K562 (cell line): Measurements from ENCODE around the gene PA2G4. TPM values are rescaled to one million over a fixed set of nuclear protein-coding genes. Genes with fewer than 3 reads are reported as not detected.

Experiments used
- ASH1L ChIP-seq: fragments of 450-650 bp; IDR thresholded peaks from 2 replicates; pipeline ENCODE4 v1.6.1; 2018; ENCODE audit warnings: borderline replicate concordance, mild to moderate bottlenecking, low read depth; ENCODE audit not compliant: partially characterized antibody
- CHD1 ChIP-seq: fragments of 200-600 bp; sonication (generic); IDR thresholded peaks from one replicate; pipeline ENCODE4 v1.6.1; 2012; ENCODE audit warnings: mild to moderate bottlenecking, moderate library complexity, low read length, inconsistent platforms
- CREB1 ChIP-seq, 2 experiments: sonication (generic) in 1 of 2; formaldehyde crosslinking in 1 of 2; IDR thresholded peaks; 2 replicates each; pipeline versions ENCODE4 v1.6.1 to v1.8.0; 2012 to 2022; ENCODE audit warnings: inconsistent platforms in 1 of 2, mild to moderate bottlenecking in 1 of 2, missing genetic modification reagents in 1 of 2, moderate library complexity in 1 of 2
- DPF2 ChIP-seq: fragments of 450-650 bp; IDR thresholded peaks from 2 replicates; pipeline ENCODE4 v1.6.1; 2016
- FOXM1 ChIP-seq, 2 experiments: fragments of 450-650 bp in 1 of 2; sonication (generic) in 1 of 2; formaldehyde crosslinking in 1 of 2; IDR thresholded peaks; 2 replicates each; pipeline versions ENCODE4 v1.6.1 to v1.9.0; 2017 to 2022; ENCODE audit warnings: low read depth in 2 of 2, mild to moderate bottlenecking in 2 of 2, missing genetic modification reagents in 1 of 2, moderate library complexity in 1 of 2
- HDAC8 ChIP-seq: fragments of 450-650 bp; IDR thresholded peaks from 2 replicates; pipeline ENCODE4 v1.6.1; 2016; ENCODE audit warnings: mild to moderate bottlenecking, missing genetic modification characterization, moderate library complexity, missing compliant biosample characterization
- MCM2 ChIP-seq: fragments of 450-650 bp; IDR thresholded peaks from 2 replicates; pipeline ENCODE4 v1.6.1; 2017; ENCODE audit warnings: low read depth, mild to moderate bottlenecking
- MXD1 ChIP-seq: fragments of 250-450 bp; sonication (Bioruptor Pico); IDR thresholded peaks from 2 replicates; pipeline ENCODE4 v1.8.0; 2021; ENCODE audit warnings: borderline replicate concordance, mild to moderate bottlenecking, moderate library complexity; ENCODE audit not compliant: poor library complexity, severe bottlenecking
- NFYB ChIP-seq: IDR thresholded peaks from 2 replicates; pipeline ENCODE4 v1.6.1; 2011; ENCODE audit warnings: mild to moderate bottlenecking, moderate library complexity; ENCODE audit not compliant: insufficient read length; ENCODE audit errors: extremely low read depth
- RBM39 ChIP-seq: fragments of 200-400 bp; formaldehyde crosslinking; optimal IDR thresholded peaks from 2 replicates; pipeline ENCODE3; 2018; ENCODE audit warnings: low read depth, low read length
- REST ChIP-seq, 2 experiments: fragments of 450-650 bp; formaldehyde crosslinking in 1 of 2; IDR thresholded peaks; 2 replicates each; pipeline versions ENCODE4 v1.4.0 to v1.6.1; 2014 to 2020; ENCODE audit warnings: mild to moderate bottlenecking in 2 of 2, borderline replicate concordance in 1 of 2, low read depth in 1 of 2
- SMARCA5 ChIP-seq: fragments of 450-650 bp; IDR thresholded peaks from 2 replicates; pipeline ENCODE4 v1.6.1; 2016
- TAF15 ChIP-seq: fragments of 200-400 bp; formaldehyde crosslinking; IDR thresholded peaks from 2 replicates; pipeline ENCODE4 v1.6.1; 2017; ENCODE audit warnings: mild to moderate bottlenecking, low read depth, low read length, moderate library complexity
- ZBTB5 ChIP-seq: fragments of 450-650 bp; IDR thresholded peaks from 2 replicates; pipeline ENCODE4 v1.6.1; 2017; ENCODE audit warnings: antibody characterized with exemption
- ZNF316 ChIP-seq: fragments of 450-650 bp; IDR thresholded peaks from 2 replicates; pipeline ENCODE4 v1.6.1; 2016
- ZNF699 ChIP-seq: fragments of 250-450 bp; sonication (Bioruptor Pico); IDR thresholded peaks from 2 replicates; pipeline ENCODE4 v1.8.0; 2021; ENCODE audit warnings: mild to moderate bottlenecking, moderate library complexity; ENCODE audit not compliant: insufficient replicate concordance
- ZNF785 ChIP-seq: fragments of 250-450 bp; sonication (Bioruptor Pico); IDR thresholded peaks from 2 replicates; pipeline ENCODE4 v1.4.0; 2020; ENCODE audit warnings: mild to moderate bottlenecking
- ZSCAN32 ChIP-seq: fragments of 450-650 bp; formaldehyde crosslinking; IDR thresholded peaks from 2 replicates; pipeline ENCODE4 v1.4.0; 2020; ENCODE audit warnings: mild to moderate bottlenecking, moderate library complexity
- polyA plus RNA-seq, 8 experiments: library from polyadenylated mRNA; depleted of rRNA in 4 of 8; stranded (reverse) in 5 of 8; unstranded in 3 of 8; fragments of >200 nt; fragmentation: Nextera tagmentation in 2 of 8; fragmentation: Illumina TruSeq in 1 of 8; extraction: Ambion mirVana in 2 of 8; extraction: Trizol in 1 of 8; gene quantifications; 2 replicates each; pipeline versions ENCODE4 v1.2.1 to v1.2.3, GENCODE V29; 2011 to 2014; ENCODE audit warnings: inconsistent platforms in 1 of 8, missing spikeins in 1 of 8
- total RNA-seq, 7 experiments: library from RNA; depleted of rRNA in 6 of 7; stranded (reverse); fragments of >200 nt in 6 of 7; fragmentation: Illumina TruSeq in 2 of 7; extraction: Trizol in 2 of 7; gene quantifications; 2 replicates each; pipeline versions ENCODE4 v1.2.1 to v1.2.3, GENCODE V29; 2011 to 2021; ENCODE audit warnings: low replicate concordance in 1 of 7

Gene PA2G4
- total and polyA plus RNA-seq, 9 of the 15 experiments (the other 6 are each of a cell fraction or from before 2014, with no cell fraction given), result 230 to 925 (median 638) TPM

GRCh38 chr12:56119361-56119796, 15.0 kb downstream of the PA2G4 start (continued):
- TF ChIP-seq TAF15, result no peak
- TF ChIP-seq ZNF699, result no peak
- no peak for TF ChIP-seq MXD1
- TF ChIP-seq NFYB, result no peak
- TF ChIP-seq SMARCA5, result no peak
- TF ChIP-seq CHD1, result no peak
- TF ChIP-seq FOXM1 (IDR thresholded peaks at IDR 0.05; ENCODE audit: low read depth), result no peak
- no peak for TF ChIP-seq FOXM1 (CRISPR knock-in tag; IDR thresholded peaks at IDR 0.05; ENCODE audit: low read depth)
- TF ChIP-seq RBM39, result no peak
- no peak for TF ChIP-seq MCM2
- no peak for TF ChIP-seq ZBTB5
- no peak for TF ChIP-seq ZNF785 (CRISPR knock-in tag)
- TF ChIP-seq REST (IDR thresholded peaks at IDR 0.05; ENCODE audit: borderline replicate concordance), result peak; percentile 77
- TF ChIP-seq REST (CRISPR knock-in tag; IDR thresholded peaks at IDR 0.05; ENCODE audit: low read depth), result no peak
- no peak for TF ChIP-seq CREB1 (IDR thresholded peaks at IDR 0.05)
- TF ChIP-seq CREB1 (CRISPR knock-in tag; IDR thresholded peaks at IDR 0.05), result no peak
- TF ChIP-seq DPF2, result peak; percentile 14; the same call in 1 of the 2 replicates
- TF ChIP-seq ASH1L, result no peak
- no peak for TF ChIP-seq ZNF316
- no peak for TF ChIP-seq ZSCAN32 (CRISPR knock-in tag)
- TF ChIP-seq HDAC8 (tag), result no peak
